NOMO-1 (cell line): ENCODE data around the gene COG6.

Source experiments
- DNase-seq, 2 experiments: peaks; one replicate each; lab custom pipeline; 2025; ENCODE audit not compliant: unreplicated experiment in 2 of 2; lab: John Stamatoyannopoulos, UW

Gene COG6

GRCh38 chr13:39655569-39656324 is at the start of gene COG6:
TSS of gene COG6 (plus strand) at chr13:39655662. CDS start at chr13:39655727, 65 bp downstream.
- DNase-seq, result peak; percentile 63 to 73

- DNase-seq, result no peak
Observed at GRCh38 chr13:39605677-39606320, 49.7 kb upstream of the COG6 start.

- no peak for DNase-seq
Observed at GRCh38 chr13:39607876-39608275, 47.6 kb upstream of the COG6 start.

- DNase-seq, result peak; percentile 1 to 56
Observed at GRCh38 chr13:39612023-39612637, 43.3 kb upstream of the COG6 start.

- peak; percentile 51 to 59 for DNase-seq
Observed at GRCh38 chr13:39616087-39616694, 39.3 kb upstream of the COG6 start.

- no peak for DNase-seq
Observed at GRCh38 chr13:39618561-39618960, 36.9 kb upstream of the COG6 start.

GRCh38 chr13:39623466-39623865 is 32.0 kb upstream of the COG6 start:
- no peak for DNase-seq

- DNase-seq, result no peak
Observed at GRCh38 chr13:39631307-39631706, 24.2 kb upstream of the COG6 start.

GRCh38 chr13:39632994-39633393 is 22.5 kb upstream of the COG6 start:
- DNase-seq, result no peak

GRCh38 chr13:39635564-39635963 is 19.9 kb upstream of the COG6 start:
- no peak for DNase-seq

- no peak for DNase-seq
Observed at GRCh38 chr13:39637890-39638289, 17.6 kb upstream of the COG6 start.

- peak; percentile 4 to 52 for DNase-seq
Observed at GRCh38 chr13:39641645-39642044, 13.8 kb upstream of the COG6 start.

GRCh38 chr13:39646122-39646521 is 9.3 kb upstream of the COG6 start:
- DNase-seq, result no peak

- no peak for DNase-seq
Observed at GRCh38 chr13:39655041-39655568, 357 bp upstream of the COG6 start.

GRCh38 chr13:39656325-39656677 is 839 bp downstream of the COG6 start:
- no peak for DNase-seq

GRCh38 chr13:39663508-39663907 is 8.0 kb downstream of the COG6 start:
- DNase-seq, result no peak

- no peak for DNase-seq
Observed at GRCh38 chr13:39663958-39664357, 8.5 kb downstream of the COG6 start.

GRCh38 chr13:39665763-39666162 is 10.3 kb downstream of the COG6 start:
- no peak for DNase-seq

GRCh38 chr13:39670445-39670844 is 15.0 kb downstream of the COG6 start:
- no peak for DNase-seq

- DNase-seq, result no peak
Observed at GRCh38 chr13:39672378-39673132, 17.1 kb downstream of the COG6 start.

- no peak for DNase-seq
Observed at GRCh38 chr13:39675904-39676303, 20.4 kb downstream of the COG6 start.
